Measurements from ENCODE around the gene RPTOR.

DNA sequence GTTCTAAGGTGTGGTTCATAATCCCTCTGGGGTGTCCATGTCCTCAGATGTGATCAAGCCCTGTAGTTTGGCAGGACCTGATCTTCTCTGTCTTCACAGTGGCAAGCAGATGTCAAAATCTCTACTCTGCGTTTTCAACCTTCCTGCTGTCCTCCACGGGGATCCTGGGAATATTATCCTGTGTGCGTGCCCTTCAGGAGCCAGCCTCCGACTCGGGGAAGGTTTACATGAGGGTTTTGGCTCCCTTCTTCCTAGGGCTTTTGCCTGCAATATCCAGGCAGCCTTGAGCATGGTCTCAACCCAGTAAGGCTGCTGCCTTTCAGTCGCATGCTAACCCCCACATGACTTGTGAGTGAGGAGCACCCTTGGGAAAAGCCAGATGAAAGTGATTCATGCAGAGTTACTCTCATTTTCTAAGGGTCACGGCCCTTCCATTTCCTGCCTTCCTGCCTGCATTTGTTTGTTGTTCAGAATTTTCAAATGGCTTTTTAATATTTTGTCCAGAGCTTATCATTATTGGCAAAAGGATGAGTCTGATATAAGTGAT lies 244.8 kb downstream of the RPTOR start:
- TF ChIP-seq, protein P1, sequence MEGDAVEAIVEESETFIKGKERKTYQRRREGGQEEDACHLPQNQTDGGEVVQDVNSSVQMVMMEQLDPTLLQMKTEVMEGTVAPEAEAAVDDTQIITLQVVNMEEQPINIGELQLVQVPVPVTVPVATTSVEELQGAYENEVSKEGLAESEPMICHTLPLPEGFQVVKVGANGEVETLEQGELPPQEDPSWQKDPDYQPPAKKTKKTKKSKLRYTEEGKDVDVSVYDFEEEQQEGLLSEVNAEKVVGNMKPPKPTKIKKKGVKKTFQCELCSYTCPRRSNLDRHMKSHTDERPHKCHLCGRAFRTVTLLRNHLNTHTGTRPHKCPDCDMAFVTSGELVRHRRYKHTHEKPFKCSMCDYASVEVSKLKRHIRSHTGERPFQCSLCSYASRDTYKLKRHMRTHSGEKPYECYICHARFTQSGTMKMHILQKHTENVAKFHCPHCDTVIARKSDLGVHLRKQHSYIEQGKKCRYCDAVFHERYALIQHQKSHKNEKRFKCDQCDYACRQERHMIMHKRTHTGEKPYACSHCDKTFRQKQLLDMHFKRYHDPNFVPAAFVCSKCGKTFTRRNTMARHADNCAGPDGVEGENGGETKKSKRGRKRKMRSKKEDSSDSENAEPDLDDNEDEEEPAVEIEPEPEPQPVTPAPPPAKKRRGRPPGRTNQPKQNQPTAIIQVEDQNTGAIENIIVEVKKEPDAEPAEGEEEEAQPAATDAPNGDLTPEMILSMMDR (IDR thresholded peaks at IDR 0.05; ENCODE audit: insufficient read depth, low read depth, low read length) = no peak
- TF ChIP-seq EZH2 (IDR thresholded peaks at IDR 0.05; ENCODE audit: insufficient read depth, low read length) = no peak
